B cell (primary cell): ENCODE results near the gene PHACTR1. TPM values are rescaled to one million over a fixed set of nuclear protein-coding genes. Genes with fewer than 3 reads are reported as not detected.

ENCODE experiments used
- ATAC-seq: fragments of 200-7000 bp; cut with Tn5 transposase; one replicate; pipeline ENCODE4 v1.10.0; 2021; ENCODE audit warnings: low read depth, mild to moderate bottlenecking, moderate number of reproducible peaks, moderate library complexity
- CTCF ChIA-PET: fragments of 350-600 bp; sonication (Branson Sonifier 250); formaldehyde crosslinking; loops from one replicate; lab custom pipeline; 2021; ENCODE audit warnings: antibody characterized with exemption, inconsistent platforms; lab: Charles Lee
- POLR2A ChIA-PET: fragments of 350-600 bp; sonication (Branson Sonifier 250); formaldehyde crosslinking; loops from one replicate; lab custom pipeline; 2021; ENCODE audit warnings: antibody characterized with exemption; lab: Charles Lee
- DNase-seq: peaks from one replicate; pipeline ENCODE4 v3.0.0; 2013
- H2AFZ ChIP-seq: 2 replicates; pipeline ENCODE4 v1.6.1; 2012; ENCODE audit warnings: mild to moderate bottlenecking, low read depth, low read length; ENCODE audit not compliant: insufficient read depth, poor library complexity, severe bottlenecking
- H3K27ac ChIP-seq, 2 donors: 1 replicate in 1 of 2; 2 replicates in 1 of 2; pipeline ENCODE4 v1.5.1; 2012 to 2013; ENCODE audit warnings: low read length in 2 of 2, mild to moderate bottlenecking in 2 of 2, moderate library complexity in 1 of 2
- H3K27me3 ChIP-seq, 4 experiments: fragments of 200-600 bp in 1 of 4; sonication (generic) in 1 of 4; replicated peaks in 1 of 4; 1 replicate in 2 of 4; 2 replicates in 2 of 4; pipeline versions ENCODE4 v1.6.1 to v1.7.0; 2013 to 2016; ENCODE audit warnings: low read length in 3 of 4, mild to moderate bottlenecking in 2 of 4, mixed read lengths in 1 of 4, moderate library complexity in 1 of 4; ENCODE audit not compliant: insufficient read depth in 4 of 4, control insufficient read depth in 3 of 4; ENCODE audit errors: control extremely low read depth in 1 of 4
- H3K36me3 ChIP-seq, 2 experiments: replicated peaks in 1 of 2; 1 replicate in 1 of 2; 2 replicates in 1 of 2; pipeline versions ENCODE4 v1.6.1 to v1.7.1; 2013; ENCODE audit warnings: low read length in 1 of 2; ENCODE audit not compliant: insufficient read depth in 2 of 2, control insufficient read depth in 1 of 2; ENCODE audit errors: control extremely low read depth in 1 of 2, extremely low read depth in 1 of 2
- H3K4me1 ChIP-seq, 2 donors: fragments of 200-600 bp in 1 of 2; sonication (generic) in 1 of 2; 1 replicate in 1 of 2; 2 replicates in 1 of 2; pipeline versions ENCODE4 v1.5.1 to v1.6.1; 2013 to 2017; ENCODE audit warnings: low read length in 2 of 2; ENCODE audit not compliant: control insufficient read depth in 2 of 2, insufficient read depth in 2 of 2
- H3K4me2 ChIP-seq: replicated peaks from 2 replicates; pipeline ENCODE3; 2012; ENCODE audit warnings: mild to moderate bottlenecking, low read depth, low read length; ENCODE audit not compliant: poor library complexity, severe bottlenecking
- H3K4me3 ChIP-seq, 5 experiments: fragments of 200-600 bp in 1 of 5; sonication (generic) in 1 of 5; 1 replicate in 3 of 5; 2 replicates in 2 of 5; pipeline versions ENCODE4 v1.5.1 to v1.7.0; 2011 to 2016; ENCODE audit warnings: low read length in 4 of 5, mild to moderate bottlenecking in 4 of 5, low read depth in 2 of 5, control low read depth in 1 of 5, moderate library complexity in 1 of 5; ENCODE audit not compliant: insufficient read depth in 1 of 5; ENCODE audit errors: control extremely low read depth in 1 of 5, extremely low read depth in 1 of 5
- H3K79me2 ChIP-seq: fragments of 200-600 bp; sonication (generic); one replicate; pipeline ENCODE4 v1.6.0; 2016; ENCODE audit warnings: low read length; ENCODE audit not compliant: control insufficient read depth, insufficient read depth
- H3K9ac ChIP-seq: fragments of 200-600 bp; sonication (generic); 2 replicates; pipeline ENCODE4 v1.6.1; 2017; ENCODE audit warnings: mild to moderate bottlenecking, low read length, moderate library complexity
- H3K9me3 ChIP-seq, 3 donors: one replicate each; pipeline versions ENCODE4 v1.6.1 to v1.7.1; 2013; ENCODE audit warnings: low read length in 2 of 3; ENCODE audit not compliant: control insufficient read depth in 2 of 3, insufficient read depth in 1 of 3; ENCODE audit errors: control extremely low read depth in 1 of 3
- H4K20me1 ChIP-seq: 2 replicates; pipeline ENCODE4 v1.6.0; 2012; ENCODE audit warnings: mild to moderate bottlenecking, low read length; ENCODE audit not compliant: insufficient read depth, control insufficient read depth, poor library complexity, severe bottlenecking
- H3K27ac Mint-ChIP-seq: one replicate; pipeline ENCODE4 v1.8.0; 2021; ENCODE audit warnings: mixed read lengths
- H3K27me3 Mint-ChIP-seq: one replicate; pipeline ENCODE4 v1.8.0; 2021; ENCODE audit warnings: mixed read lengths
- H3K4me1 Mint-ChIP-seq: one replicate; pipeline ENCODE4 v1.8.0; 2021; ENCODE audit warnings: mixed read lengths
- H3K4me3 Mint-ChIP-seq: one replicate; pipeline ENCODE4 v1.8.0; 2021; ENCODE audit warnings: mixed read lengths
- H3K9me3 Mint-ChIP-seq: one replicate; pipeline ENCODE4 v1.8.0; 2022; ENCODE audit warnings: mixed read lengths; ENCODE audit not compliant: insufficient read depth
- CTCF ChIP-seq: fragments of 200-600 bp; IDR thresholded peaks from one replicate; pipeline ENCODE4 v1.8.0; 2022; ENCODE audit warnings: antibody characterized with exemption, mild to moderate bottlenecking
- EZH2 ChIP-seq: IDR thresholded peaks from 2 replicates; pipeline ENCODE4 v1.6.1; 2012; ENCODE audit warnings: borderline replicate concordance, low read depth, mild to moderate bottlenecking, moderate library complexity, low read length; ENCODE audit not compliant: insufficient read depth, poor library complexity, severe bottlenecking
- WGBS: methylation state at CpG from one replicate; pipeline ENCODE4 v1.1.5; 2013; ENCODE audit warnings: missing lambda C conversion rate; ENCODE audit not compliant: insufficient coverage; 5-methylcytosine and 5-hydroxymethylcytosine counted together
- intact Hi-C: fragments of 100-400 bp; cut with micrococcal nuclease; formaldehyde crosslinking; loops from one replicate; pipeline ENCODE4 v1.10.0; 2022
- polyA plus RNA-seq: library from polyadenylated mRNA; depleted of rRNA; stranded (reverse); fragments of >200 nt; gene quantifications from 2 replicates; pipeline ENCODE4 v1.2.3, GENCODE V29; 2012
- total RNA-seq, 2 donors: library from RNA; stranded (reverse); fragments of 120-200 nt in 1 of 2; gene quantifications; 1 replicate in 1 of 2; 2 replicates in 1 of 2; pipeline versions ENCODE4 v1.2.3 to v1.2.4, GENCODE V29; 2013 to 2022

Gene PHACTR1
- total and polyA plus RNA-seq, 2 donors (not counting 1 experiment from before 2014, with no cell fraction given): 30.2 to 129 TPM

- intact Hi-C loops: loop anchor here (2.0 to 5.0 kb wide), 5 partner anchors 45 to 439 kb away; partner anchors contain the start of genes RANBP9 and TBC1D7
- ChIA-PET CTCF (interaction anchor here (0.7 to 8.2 kb wide), 9 partner anchors 12 to 362 kb away, joined by 3 to 152 read pairs (median 4); no protein-coding TSS in a partner anchor), POLR2A (interaction anchor here (0.7 to 1.8 kb wide), 5 partner anchors 12 to 302 kb away, joined by 3 to 8 read pairs (median 3); partner anchors contain the start of gene TBC1D7)
- TF ChIP-seq EZH2 (no peak), CTCF (no peak)
- no peaks in the 10 kb centered on the region for H3K27me3 Mint-ChIP-seq
- Histone ChIP-seq H3K36me3 (peaks cover 0 to 28% of the 10 kb centered on the region in 2 experiments), H3K4me1 (peaks cover 58 to 71% of the 10 kb centered on the region in 2 donors), H2AFZ (peak overlapping the region; percentile 7), H3K27ac (peak overlapping the region; percentile 94 to 96), H3K27me3 (no peaks in the 10 kb centered on the region), H4K20me1 (peaks cover 4% of the 10 kb centered on the region), H3K9ac (peak overlapping the region; percentile 88), H3K4me3 (peak overlapping the region; percentile 75 to 99 (median 96)), H3K9me3 (no peaks in the 10 kb centered on the region), H3K4me2 (peak overlapping the region; percentile 73), H3K79me2 (peaks cover 96% of the 10 kb centered on the region)
- 0% methylated on average over 2 of the region's 10 CpGs for WGBS
- H3K9me3 Mint-ChIP-seq: no peaks in the 10 kb centered on the region
- DNase-seq: peak; percentile 46
- H3K4me3 Mint-ChIP-seq: peak overlapping the region; percentile 94
- peaks cover 72% of the 10 kb centered on the region for H3K4me1 Mint-ChIP-seq
- peak overlapping the region; percentile 93 for H3K27ac Mint-ChIP-seq
- ATAC-seq: no peak
These were observed 556.8 kb downstream of the PHACTR1 start for GRCh38 chr6:13273202-13273930.
